ENCODE measurements around the gene TRAIP.
A peak's percentile ranks its signal among the peaks of the same experiment; 100 is the strongest.

The TRAIP gene

DNA sequence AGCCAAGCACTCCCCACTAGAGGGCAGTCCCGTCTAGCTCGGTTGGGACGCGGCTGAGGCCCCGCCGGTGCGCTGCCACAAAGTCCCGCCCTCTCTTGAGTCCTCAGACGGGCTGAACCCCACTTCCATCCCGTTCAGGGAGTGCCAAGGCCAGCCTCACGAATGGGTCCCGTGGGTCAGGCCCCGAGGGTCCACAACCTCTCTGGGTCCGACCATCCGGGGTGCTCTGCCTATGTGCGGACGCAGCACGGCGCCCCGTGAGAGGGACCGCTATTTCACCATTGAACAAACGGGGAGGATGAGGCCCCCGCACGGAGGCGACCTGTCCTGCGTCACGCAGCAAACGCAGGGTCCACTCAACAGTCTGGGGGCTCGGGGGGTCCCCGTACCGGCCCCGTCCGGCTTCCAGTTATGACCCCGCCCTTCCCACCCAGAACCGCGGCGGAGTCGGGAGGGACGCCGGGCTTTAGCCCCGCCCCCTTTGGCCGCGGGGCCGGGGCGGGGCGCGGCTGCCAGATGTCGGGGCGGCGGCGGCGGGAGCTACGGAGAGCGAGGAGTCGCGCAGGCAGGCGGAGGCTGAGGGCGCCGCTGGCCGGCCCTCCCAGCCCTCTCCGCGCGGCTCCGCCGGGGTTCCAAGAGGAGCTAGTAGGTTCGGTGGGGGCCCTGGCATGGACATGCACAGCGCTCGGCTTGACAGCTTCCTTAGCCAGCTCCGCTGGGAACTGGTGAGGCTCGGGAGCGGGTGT, 53.5 kb downstream of the TRAIP start, which contains the start of gene INKA1 (continued):
- TF ChIP-seq, protein P1, sequence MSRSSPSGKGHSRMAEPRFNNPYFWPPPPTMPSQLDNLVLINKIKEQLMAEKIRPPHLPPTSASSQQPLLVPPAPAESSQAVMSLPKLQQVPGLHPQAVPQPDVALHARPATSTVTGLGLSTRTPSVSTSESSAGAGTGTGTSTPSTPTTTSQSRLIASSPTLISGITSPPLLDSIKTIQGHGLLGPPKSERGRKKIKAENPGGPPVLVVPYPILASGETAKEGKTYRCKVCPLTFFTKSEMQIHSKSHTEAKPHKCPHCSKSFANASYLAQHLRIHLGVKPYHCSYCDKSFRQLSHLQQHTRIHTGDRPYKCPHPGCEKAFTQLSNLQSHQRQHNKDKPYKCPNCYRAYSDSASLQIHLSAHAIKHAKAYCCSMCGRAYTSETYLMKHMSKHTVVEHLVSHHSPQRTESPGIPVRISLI (tag by site-specific recombination; IDR thresholded peaks at IDR 0.05) = no peak
- TF ChIP-seq, protein P2, sequence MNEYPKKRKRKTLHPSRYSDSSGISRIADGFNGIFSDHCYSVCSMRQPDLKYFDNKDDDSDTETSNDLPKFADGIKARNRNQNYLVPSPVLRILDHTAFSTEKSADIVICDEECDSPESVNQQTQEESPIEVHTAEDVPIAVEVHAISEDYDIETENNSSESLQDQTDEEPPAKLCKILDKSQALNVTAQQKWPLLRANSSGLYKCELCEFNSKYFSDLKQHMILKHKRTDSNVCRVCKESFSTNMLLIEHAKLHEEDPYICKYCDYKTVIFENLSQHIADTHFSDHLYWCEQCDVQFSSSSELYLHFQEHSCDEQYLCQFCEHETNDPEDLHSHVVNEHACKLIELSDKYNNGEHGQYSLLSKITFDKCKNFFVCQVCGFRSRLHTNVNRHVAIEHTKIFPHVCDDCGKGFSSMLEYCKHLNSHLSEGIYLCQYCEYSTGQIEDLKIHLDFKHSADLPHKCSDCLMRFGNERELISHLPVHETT (tag by site-specific recombination; IDR thresholded peaks at IDR 0.05) = no peak
- TF ChIP-seq ZNF560 (tag by site-specific recombination; IDR thresholded peaks at IDR 0.05; ENCODE audit: borderline replicate concordance) (no peak), SP7 (tag by site-specific recombination; IDR thresholded peaks at IDR 0.05) (no peak; the same call in 1 of the 2 replicates), GFI1B (tag by site-specific recombination; IDR thresholded peaks at IDR 0.05) (no peak), ZNF785 (tag by site-specific recombination; IDR thresholded peaks at IDR 0.05) (no peak), KLF1 (tag by site-specific recombination; IDR thresholded peaks at IDR 0.05) (no peak), ZNF596 (tag by site-specific recombination; IDR thresholded peaks at IDR 0.05) (no peak), ZNF521 (tag by site-specific recombination; IDR thresholded peaks at IDR 0.05) (no peak), ZNF354C (tag by site-specific recombination; IDR thresholded peaks at IDR 0.05; ENCODE audit: borderline replicate concordance, low read depth) (no peak), ZNF791 (tag by site-specific recombination; IDR thresholded peaks at IDR 0.05) (no peak), ZFP3 (tag by site-specific recombination; IDR thresholded peaks at IDR 0.05; ENCODE audit: low read depth) (no peak), KLF7 (tag by site-specific recombination; IDR thresholded peaks at IDR 0.05; ENCODE audit: borderline replicate concordance) (no peak), ZNF701 (tag by site-specific recombination; IDR thresholded peaks at IDR 0.05) (no peak), ZNF610 (tag by site-specific recombination; IDR thresholded peaks at IDR 0.05; ENCODE audit: borderline replicate concordance) (no peak), ZSCAN5A (tag by site-specific recombination; IDR thresholded peaks at IDR 0.05) (no peak), ZNF2 (tag by site-specific recombination; IDR thresholded peaks at IDR 0.05) (peak; percentile 92), ZNF792 (tag by site-specific recombination; IDR thresholded peaks at IDR 0.05) (no peak), ZNF341 (tag by site-specific recombination; IDR thresholded peaks at IDR 0.05; ENCODE audit: low read depth) (no peak), ZNF391 (tag by site-specific recombination; IDR thresholded peaks at IDR 0.05; ENCODE audit: borderline replicate concordance, low read depth) (no peak), ZNF501 (tag by site-specific recombination; IDR thresholded peaks at IDR 0.05) (peak; percentile 68; the same call in 1 of the 2 replicates), INSM2 (tag by site-specific recombination; IDR thresholded peaks at IDR 0.05) (no peak), KLF10 (tag by site-specific recombination; IDR thresholded peaks at IDR 0.05) (no peak), ZNF600 (tag by site-specific recombination; IDR thresholded peaks at IDR 0.05) (0 out of 2 replicates have a peak, but pooled peaks have one; percentile 41), BCL11B (tag by site-specific recombination; IDR thresholded peaks at IDR 0.05; ENCODE audit: low read depth) (no peak), ZNF37A (tag by site-specific recombination; IDR thresholded peaks at IDR 0.05) (no peak), ZNF544 (tag by site-specific recombination; IDR thresholded peaks at IDR 0.05) (no peak), ZNF670 (tag by site-specific recombination; IDR thresholded peaks at IDR 0.05; ENCODE audit: low read depth) (no peak), ZNF426 (tag by site-specific recombination; IDR thresholded peaks at IDR 0.05) (no peak), PRDM1 (tag by site-specific recombination; IDR thresholded peaks at IDR 0.05) (no peak), ZNF548 (tag by site-specific recombination; IDR thresholded peaks at IDR 0.05) (no peak), ZNF449 (tag by site-specific recombination; IDR thresholded peaks at IDR 0.05) (no peak), ZSCAN16 (tag by site-specific recombination; IDR thresholded peaks at IDR 0.05) (no peak), ZNF473 (tag by site-specific recombination; IDR thresholded peaks at IDR 0.05) (no peak), ZNF629 (tag by site-specific recombination; IDR thresholded peaks at IDR 0.05) (0 out of 2 replicates have a peak, but pooled peaks have one; percentile 40), ZFP37 (tag by site-specific recombination; IDR thresholded peaks at IDR 0.05) (no peak; the same call in 1 of the 2 replicates)
